NOMO-1 treated with dmso at 0.1 percent for 144 hours (cell line): ENCODE results near the gene IGSF3.
A peak's percentile ranks its signal among the peaks of the same experiment; 100 is the strongest.

Experiments
- DNase-seq: peaks from one replicate; lab custom pipeline; 2025; ENCODE audit not compliant: unreplicated experiment; lab: John Stamatoyannopoulos, UW

IGSF3 gene

GRCh38 chr1:116532671-116533428, 134.7 kb downstream of the IGSF3 start:
- peak; percentile 28 for DNase-seq

GRCh38 chr1:116531917-116532316, 135.6 kb downstream of the IGSF3 start:
- DNase-seq: no peak

- no peak for DNase-seq
Measured at GRCh38 chr1:116529681-116530080, 137.9 kb downstream of the IGSF3 start.

GRCh38 chr1:116529199-116529631, 138.3 kb downstream of the IGSF3 start:
- DNase-seq: no peak

GRCh38 chr1:116528329-116529083, 139.0 kb downstream of the IGSF3 start:
- no peak for DNase-seq

- no peak for DNase-seq
Measured at GRCh38 chr1:116525440-116525839, 142.1 kb downstream of the IGSF3 start.
